CD4-positive, alpha-beta T cell treated with Interleukin-10 for 1 hour (primary cell): Measurements from ENCODE around the gene ESD.
"Not testable (repeated sequence)": the region's sequence is repeated elsewhere in the genome, so short reads cannot be mapped to it uniquely, and the experiment has no call there.

Source experiments
- DNase-seq: peaks from one replicate; pipeline ENCODE4 v3.0.0-alpha.2; 2020

ESD gene

GRCh38 chr13:46796515-46797474, at the start of gene ESD:
Gene ESD, minus strand, starts transcription at chr13:46797161. Its CDS starts 5,748 bp downstream, at chr13:46791413.
- DNase-seq = peak; percentile 89

DNA sequence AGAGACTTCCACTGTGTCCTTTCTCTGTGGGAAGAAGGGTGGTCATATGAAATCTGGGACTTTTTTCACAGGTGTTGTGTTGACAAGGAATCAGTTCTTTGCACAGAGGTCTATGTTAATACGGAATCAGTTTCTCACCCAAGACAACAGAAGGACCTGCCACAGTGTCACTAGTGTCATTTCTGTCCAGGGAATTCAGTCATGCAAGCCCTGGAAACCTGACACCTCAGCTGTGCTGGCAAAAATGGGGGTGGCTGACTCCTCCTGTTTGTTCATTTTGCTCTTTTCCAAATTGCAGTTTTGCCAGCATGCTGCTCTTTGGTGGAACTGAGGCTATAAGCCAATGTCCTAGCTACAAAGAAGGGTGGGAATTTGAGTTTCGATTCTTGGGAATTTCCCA, 49.8 kb upstream of the ESD start:
- DNase-seq = no peak

GRCh38 chr13:46845146-46845545, 48.2 kb upstream of the ESD start:
- no peak for DNase-seq

DNA sequence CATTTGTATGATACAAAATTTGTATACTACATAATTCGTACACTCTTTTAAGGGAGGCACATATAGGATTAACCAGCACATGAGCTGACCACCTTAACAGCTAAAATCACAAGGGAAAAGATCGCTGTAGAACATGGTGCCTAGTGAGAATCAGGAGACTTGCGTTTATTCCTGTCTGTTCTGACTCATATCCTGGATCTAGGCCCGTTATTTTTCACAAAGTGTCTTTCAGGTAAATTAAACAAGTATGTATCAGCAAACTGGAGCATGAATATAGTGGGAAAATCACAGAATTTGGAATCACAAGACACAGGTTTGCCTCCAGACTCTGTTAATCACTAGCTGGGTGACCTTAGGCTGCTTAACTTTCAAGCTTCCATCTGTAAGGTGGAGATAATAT, 47.5 kb upstream of the ESD start:
- DNase-seq = no peak

GRCh38 chr13:46839399-46839798, 42.4 kb upstream of the ESD start:
- no peak for DNase-seq

- DNase-seq = no peak
Observed at GRCh38 chr13:46834657-46835056, 37.7 kb upstream of the ESD start.

DNA sequence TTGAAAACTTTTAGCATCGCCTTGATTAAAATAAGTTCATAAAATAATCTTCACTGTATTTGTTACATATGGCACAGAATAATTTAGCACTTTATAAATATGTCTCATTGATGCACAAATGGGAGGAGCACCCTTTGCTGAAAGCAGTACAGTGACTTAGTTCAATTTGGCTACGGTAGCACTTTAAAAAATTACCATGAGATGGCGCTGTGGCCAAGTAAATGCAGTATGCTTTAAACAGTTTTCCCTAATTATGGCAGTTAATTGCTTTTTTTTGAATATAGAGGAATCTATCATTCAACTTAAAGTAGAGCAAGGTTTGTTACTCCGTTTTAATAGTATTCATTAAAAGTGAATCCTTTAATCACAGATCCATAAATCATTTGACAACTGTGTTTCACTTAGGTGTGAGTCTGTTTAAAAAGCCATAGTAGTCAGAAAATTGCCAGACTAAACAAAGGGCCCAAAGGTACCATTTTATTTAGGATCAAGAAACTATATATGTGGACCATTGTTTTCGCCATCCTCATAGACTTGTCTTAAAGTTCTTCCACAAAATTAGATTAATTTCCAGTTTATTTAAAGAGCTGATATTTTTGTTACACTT, 34.7 kb upstream of the ESD start:
- DNase-seq = peak; percentile 48

DNA sequence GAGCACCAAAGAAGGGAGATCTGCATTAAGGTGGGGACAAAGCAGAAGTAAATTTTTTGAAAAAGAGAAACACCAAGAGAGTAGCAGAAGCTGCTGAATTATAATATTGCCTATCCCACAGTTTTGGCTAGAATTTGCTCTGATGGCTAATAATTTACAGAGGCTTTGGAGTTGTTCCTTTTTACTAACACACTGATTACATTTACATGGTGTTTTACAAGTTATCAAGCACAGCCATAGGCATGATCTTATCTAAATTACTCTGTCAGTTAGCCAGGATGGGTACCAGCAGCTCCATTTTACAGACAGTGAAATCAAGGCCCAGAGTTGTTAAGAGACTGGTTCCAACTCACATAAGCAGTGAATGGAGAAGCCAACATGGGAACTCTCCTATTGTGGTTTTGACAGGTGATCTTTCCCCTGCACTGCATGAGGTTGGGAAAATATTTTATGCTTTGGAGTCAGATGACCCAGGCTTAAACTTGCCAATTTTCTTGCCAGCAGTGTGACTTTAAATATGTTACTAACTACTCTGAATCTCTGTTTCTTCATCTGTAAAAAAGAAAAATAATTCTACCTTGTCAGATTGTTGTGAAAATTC, 33.5 kb upstream of the ESD start:
- DNase-seq = no peak

DNA sequence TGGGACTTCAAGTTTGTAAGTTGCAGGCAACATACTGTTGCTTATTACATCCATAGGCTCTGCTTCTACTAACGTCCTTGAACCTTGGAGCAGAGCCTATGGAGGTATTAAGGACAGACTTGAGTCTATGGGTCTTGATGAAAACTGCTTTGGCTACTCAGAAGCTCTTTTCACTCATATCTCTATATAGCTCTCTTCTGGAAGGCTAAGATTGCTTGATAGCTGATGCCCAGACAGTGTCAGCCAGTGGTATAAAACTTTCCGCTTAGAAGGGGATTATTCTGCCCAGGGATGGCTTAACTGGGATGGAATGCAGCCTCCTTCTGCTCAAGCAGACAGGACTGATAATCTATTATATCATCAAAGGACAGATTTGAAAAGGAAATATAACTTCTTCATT, 25.6 kb upstream of the ESD start:
- DNase-seq = no peak

DNA sequence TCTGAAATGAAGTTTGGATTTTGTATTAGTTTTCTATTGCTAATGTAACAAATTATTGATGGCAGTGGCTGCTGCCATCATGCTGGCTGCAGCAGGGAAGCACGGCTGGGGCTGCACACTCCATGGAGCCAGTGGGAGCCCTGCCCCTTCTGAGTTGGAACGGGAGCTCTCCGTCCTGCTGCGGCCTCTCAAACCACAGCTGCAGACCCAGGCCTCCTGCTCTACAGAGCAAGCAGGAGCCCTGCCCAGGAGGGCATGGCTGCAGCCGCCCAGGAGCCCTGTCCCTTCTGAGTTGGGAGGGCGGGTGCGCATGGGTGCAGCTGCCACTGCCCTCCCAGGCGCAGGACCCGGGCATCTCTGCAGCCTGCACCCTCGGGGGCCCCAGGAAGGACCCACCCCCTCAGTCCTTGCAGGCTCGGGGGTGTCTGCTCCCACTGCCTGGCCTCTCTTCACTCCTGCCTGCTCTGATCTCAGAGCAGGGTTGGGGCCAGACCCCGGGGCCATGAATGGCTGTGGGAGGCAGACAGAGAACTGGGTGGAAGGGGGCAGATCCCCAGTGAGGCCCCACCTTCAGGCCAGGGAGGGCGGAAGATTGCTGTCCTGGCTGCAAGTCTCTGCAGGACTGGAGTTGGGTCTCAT, 21.0 kb upstream of the ESD start:
- no peak for DNase-seq

GRCh38 chr13:46817095-46817494, 20.1 kb upstream of the ESD start:
- no peak for DNase-seq

GRCh38 chr13:46816371-46816770, 19.4 kb upstream of the ESD start:
- no peak for DNase-seq

GRCh38 chr13:46812301-46812797, 15.4 kb upstream of the ESD start:
- no peak for DNase-seq

GRCh38 chr13:46810440-46810839, 13.5 kb upstream of the ESD start:
- no peak for DNase-seq

- DNase-seq = not testable (repeated sequence)
Observed at GRCh38 chr13:46804921-46805320, 8.0 kb upstream of the ESD start.

DNA sequence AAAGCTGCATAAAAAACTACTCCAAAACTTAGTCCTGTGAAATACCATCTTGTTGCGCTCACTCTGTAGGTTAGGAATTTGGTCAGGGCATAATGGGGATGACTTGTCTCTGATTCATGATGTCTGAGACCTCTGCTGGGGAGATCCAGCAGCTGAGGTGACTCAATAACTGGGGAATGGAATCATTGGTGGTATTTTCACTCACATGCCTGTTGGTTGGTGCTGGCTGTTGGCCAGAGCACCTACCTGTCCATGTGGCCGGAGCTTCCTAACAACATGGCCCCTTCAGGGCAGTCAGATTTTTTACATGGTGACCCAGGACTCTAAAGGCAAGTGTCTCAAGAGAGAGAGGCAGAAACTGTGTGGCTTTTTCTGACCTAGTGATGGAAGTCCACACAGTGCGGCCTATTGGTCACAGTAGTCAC, 7.4 kb upstream of the ESD start:
- DNase-seq = no peak

GRCh38 chr13:46803586-46803985, 6.6 kb upstream of the ESD start:
- DNase-seq = no peak

DNA sequence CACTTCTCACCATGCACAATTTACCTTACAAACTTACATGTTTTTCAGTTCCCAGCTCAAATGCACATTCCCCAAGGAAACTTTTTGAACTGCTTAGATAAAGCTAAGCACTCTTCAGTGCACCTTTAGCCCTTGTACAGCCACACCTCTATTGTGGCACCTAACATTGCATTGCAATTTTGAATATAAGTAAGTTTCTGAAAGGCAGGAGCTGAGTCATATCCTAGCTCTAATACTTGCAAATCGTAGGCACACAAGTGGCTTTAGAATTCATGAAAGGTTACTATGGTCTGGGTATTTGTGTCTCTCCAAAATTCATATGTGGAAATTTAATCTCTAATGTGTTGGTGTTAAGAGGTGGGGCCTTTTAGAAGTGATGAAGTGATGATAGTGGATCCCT, 4.9 kb upstream of the ESD start:
- DNase-seq = no peak

GRCh38 chr13:46799139-46799538, 2.2 kb upstream of the ESD start:
- DNase-seq = no peak

- no peak for DNase-seq
Observed at GRCh38 chr13:46797501-46798237, 708 bp upstream of the ESD start.

DNA sequence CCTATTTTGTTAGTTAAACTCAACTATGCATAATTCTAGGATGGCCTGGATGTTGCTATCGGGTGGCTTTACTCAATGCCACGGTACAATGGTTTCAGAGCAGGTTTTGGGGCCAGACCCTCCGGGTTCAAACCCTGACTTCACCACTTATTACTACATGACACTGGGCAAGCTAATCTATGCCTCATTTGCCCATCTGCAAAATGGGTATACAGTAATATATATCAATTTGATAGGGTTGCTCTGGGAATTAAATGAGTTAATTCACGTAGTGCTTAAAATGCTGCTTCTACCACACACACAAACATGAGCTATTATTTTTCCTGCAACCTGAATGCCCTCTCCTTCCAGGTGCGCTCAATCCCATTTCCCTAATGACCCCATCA, 839 bp downstream of the ESD start:
- DNase-seq = peak; percentile 4

GRCh38 chr13:46795321-46795720, 1.6 kb downstream of the ESD start:
- no peak for DNase-seq

- no peak for DNase-seq
Observed at GRCh38 chr13:46783504-46783903, 13.5 kb downstream of the ESD start.
